ENCODE results near the gene HECW1.
"Not testable (repeated sequence)": the region's sequence is repeated elsewhere in the genome, so short reads cannot be mapped to it uniquely, and the experiment has no call there.

The HECW1 gene

DNA sequence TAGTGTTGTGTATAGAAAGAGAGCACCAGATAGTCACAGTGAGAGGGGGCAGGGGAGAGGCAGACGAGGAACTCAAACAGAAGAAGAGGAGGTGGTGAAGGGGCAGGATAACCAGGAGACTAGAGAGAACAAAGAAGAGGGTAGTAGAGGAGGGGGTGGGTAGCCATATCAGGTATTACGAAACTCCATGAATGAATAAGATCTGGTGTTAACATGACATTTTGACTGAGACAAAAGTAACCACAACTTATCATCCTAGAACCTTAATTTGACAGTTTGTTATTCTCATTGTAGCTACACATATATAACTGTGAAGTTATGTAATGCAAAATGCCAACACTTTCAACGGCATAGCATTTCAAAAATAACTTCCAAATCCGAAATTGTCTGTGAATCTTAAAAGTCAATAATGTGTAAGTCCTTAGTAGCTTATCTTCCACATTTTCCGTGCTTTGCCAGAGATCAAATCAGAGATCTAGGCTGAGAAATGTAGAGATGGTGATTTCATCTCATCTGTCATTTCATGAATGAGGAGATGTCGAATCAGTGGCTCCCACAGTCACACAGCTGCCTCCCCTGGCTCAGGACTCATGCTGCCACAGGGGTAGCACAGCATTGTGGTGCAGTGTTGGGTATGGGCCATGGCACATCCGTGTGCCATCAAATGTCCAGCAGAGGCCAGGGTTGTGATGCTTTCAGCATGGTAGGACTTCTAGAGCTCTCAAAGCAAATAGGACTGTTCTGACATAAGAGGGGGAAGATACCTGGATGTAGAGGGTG lies 202.1 kb downstream of the HECW1 start:
- no peak for DNase-seq

DNA sequence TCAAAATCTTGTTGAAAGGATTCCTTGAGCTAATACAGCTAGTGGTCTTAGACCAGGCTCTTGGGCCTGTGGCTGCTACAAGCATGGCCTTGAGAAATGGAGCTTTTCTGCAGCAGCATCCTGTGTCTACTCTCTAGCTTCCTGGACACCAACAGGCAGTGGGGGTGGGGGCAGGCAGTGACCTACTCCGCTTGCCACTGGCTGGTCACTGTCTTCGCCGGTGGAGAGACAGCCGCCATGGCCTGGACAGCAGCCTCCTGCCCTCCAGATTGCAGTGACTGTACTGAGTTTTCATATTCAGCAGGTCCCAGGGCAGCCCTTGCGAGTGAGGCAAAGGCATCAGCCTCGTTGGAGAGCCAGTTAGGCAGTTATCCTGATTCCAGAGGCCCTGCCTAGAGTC lies 204.6 kb downstream of the HECW1 start:
- DNase-seq = no peak

DNA sequence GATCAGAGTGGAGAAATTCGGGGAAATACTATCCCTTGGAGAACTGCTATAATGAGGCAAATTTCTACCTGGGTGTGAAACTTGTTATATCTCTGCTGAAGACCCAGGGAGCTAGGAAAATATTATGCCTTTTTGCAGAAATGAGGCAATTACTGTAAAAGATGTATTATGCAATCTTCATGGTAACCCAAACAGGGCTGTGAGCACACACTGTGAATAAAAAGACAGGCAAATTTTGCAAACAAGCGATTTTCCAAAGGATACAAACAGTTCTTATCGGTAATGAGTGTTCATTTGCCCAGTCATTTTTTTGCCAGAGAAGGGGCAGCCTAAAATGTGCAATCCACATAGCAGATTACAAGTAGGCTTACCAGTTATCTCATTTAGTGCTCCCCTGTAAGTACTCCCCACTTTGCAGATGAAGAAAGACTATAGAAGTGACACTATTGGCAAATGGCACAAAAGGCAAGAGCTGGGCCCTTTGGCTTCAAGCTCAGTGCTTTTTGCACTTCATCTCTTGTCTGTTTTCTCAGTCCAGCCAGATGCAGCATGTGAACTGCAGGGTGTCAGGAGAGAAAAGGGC lies 205.8 kb downstream of the HECW1 start:
- DNase-seq = no peak

DNA sequence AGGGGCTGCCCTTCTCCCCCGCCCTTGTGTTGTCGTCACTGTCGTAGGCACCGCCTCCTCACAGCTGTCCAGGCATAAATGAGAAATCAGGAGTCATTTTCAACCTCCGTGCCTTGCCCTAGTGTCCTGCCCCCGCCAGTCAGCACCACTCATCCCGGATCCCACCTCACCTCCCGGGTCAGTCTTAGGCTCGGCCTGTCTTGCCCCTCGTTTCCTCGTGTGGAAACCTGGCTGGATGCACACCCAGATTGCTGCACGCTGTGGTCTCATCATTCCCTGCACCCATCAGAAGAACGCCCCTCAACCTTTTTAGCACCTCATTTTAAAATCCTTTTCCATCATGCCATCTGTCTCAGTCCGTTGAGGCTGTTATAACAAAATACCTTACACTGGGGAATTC lies 213.1 kb downstream of the HECW1 start:
- no peak for DNase-seq

DNA sequence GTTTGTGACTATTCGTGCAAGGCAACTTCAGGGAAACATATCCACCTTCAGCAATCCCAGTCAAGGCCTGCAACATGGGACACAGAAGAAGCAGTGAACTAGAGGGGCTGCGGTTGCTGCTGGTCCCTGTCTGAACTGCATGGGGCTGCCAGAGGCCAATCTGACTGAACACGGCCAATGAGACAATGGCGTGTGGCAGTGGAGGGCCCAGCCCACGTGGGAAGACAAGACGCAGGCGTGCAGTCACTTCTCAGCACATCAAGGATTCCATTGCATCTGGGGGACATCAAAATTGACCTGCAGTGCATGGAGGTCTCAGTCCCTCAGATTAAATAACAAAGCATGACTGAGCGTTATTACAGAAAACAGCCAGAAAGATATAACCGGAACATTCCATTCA lies 215.9 kb downstream of the HECW1 start:
- no peak for DNase-seq

DNA sequence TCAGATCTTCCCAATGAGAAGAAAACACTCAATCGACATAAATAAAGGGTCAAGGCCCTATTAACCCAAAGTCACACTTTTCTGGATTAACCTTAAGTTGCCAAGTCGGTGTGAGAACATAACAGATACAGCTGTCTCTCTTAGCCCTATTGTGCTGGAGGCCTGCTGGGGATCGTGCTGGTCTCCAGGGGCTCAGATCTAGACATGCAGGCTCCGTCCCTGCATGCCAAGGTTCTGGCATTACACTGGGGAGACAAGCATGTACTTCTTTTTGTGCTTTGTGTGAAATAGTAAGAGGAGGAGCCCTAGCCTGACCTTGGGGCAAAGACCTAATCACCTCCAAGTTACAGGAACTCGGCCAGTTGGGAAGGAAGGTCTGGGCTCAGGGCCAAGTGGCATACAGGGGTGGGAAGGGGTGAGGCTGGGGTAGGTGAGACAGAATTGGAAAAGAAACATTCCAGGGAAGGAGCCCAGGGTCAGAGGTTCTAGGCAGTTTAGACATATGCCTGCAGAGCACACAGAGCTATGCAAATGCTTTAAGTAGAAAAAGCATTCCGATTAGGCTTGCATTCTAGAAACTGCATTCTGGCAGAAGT lies 216.4 kb downstream of the HECW1 start:
- DNase-seq = no peak

DNA sequence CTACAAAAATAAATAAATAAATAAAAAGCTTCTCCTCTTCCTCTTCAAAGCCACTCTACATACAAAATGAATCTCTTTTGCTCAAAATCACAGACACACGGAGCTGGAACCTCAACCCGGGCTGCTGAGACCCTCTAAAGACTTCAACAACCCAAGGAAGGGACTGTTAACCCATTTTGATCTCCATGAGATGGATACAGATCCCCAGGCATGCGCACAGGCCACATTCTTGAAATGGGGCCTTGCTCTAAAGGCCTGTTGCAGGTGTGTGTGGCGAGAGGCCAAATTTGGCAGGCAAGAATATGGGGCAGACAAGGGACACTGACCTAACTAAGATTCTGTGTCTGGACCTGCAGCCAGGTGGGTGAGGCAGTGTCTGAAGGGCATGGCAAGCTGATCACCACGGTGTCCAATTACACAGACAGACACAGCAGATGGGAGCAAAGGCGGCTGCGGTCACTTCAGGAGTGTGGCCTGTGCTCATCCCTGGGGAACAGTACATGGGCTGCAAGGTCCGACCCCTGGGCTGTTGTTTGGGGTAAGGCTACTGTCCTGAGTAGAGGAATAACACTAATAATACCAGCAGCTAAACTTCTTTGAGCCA lies 219.8 kb downstream of the HECW1 start:
- no peak for DNase-seq

DNA sequence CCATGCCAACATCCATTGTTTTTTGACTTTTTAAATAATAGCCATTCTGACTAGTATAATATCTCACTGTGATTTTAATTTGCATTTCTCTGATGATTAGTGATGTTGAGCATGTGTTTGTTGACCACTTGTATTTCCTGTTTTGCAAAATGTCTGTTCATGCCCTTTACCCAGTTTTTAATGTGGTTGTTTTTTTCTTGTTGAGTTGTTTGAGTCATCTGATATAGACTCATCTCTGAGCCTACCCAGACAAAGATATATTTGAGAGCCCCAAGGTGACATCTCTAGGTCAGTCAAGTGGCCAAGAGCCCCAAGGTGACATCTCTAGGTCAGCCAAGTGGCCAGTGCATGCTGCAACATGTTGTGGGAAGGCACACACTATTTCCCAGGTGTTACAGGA lies 224.7 kb downstream of the HECW1 start:
- DNase-seq = no peak

DNA sequence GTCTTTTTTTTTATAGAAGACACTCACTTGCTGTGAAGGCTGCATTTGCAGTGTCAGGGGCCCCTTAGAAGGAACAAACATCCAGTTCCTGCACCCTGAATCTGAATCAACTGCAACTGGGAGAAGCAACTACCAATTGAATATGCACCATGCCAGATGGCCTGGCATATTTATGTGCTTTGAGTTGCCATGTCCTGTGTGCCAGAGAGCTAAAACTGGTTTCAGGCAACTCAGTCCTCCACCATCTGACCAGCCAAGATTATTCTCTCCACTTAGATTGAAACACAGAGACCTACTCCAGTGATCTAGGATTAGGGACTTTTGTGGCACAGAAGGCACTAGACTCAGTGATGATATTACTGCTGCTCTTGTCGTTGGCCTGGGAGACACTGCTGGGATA lies 225.4 kb downstream of the HECW1 start:
- no peak for DNase-seq

GRCh38 chr7:43341132-43341531 lies 228.7 kb downstream of the HECW1 start:
- DNase-seq = no peak

DNA sequence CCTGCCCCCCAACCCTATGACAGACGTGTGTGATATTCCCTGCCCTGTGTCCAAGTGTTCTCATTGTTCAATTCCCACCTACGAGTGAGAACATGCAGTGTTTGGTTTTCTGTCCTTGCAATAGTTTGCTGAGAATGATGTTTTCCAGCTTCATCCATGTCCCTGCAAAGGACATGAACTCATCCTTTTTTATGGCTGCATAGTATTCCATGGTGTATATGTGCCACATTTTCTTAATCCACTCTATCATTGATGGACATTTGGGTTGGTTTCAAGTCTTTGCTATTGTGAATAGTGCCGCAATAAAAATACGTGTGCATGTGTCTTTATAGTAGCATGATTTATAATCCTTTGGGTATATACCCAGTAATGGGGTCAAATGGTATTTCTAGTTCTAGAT lies 231.0 kb downstream of the HECW1 start:
- not testable (repeated sequence) for DNase-seq

GRCh38 chr7:43345696-43346095 lies 233.2 kb downstream of the HECW1 start:
- not testable (repeated sequence) for DNase-seq

GRCh38 chr7:43351683-43352082 lies 239.2 kb downstream of the HECW1 start:
- DNase-seq = no peak

DNA sequence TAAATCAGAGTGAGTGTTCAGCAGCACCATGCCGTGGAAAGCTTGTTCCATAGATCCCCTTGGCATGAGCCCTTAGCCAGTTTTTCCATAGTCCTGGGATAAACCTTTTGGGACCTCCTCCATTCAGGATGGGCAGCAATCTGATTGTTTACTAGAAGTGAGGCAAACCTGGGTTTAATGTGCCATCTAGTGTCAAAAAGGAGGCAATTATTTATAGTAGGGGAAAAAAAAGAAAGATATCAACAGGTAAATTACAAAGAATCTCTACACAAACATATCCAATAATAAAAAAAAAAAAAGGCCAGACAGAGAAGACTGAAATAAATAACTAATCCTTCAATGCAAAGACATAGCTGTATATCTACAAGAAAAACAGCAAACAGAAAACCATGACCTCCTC lies 241.5 kb downstream of the HECW1 start:
- DNase-seq = no peak

DNA sequence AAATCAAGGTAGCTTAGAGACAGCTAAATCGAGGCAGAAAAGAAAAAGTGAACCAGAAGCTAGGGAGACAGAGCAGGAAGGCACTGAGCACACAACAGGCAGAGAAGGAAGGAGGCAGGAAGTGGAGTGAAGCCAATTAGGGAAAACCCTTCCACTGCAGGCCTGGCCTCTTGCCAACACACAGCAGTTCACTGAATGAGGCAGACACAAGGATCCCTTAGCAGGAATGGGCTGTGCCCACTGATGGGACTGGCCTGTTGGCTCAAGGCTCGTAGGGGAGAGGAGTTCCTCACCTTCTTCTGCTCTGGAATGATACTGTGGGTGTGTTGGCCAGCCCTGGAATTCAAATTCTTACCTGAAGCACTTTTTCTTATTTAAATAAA lies 250.2 kb downstream of the HECW1 start:
- DNase-seq = no peak

DNA sequence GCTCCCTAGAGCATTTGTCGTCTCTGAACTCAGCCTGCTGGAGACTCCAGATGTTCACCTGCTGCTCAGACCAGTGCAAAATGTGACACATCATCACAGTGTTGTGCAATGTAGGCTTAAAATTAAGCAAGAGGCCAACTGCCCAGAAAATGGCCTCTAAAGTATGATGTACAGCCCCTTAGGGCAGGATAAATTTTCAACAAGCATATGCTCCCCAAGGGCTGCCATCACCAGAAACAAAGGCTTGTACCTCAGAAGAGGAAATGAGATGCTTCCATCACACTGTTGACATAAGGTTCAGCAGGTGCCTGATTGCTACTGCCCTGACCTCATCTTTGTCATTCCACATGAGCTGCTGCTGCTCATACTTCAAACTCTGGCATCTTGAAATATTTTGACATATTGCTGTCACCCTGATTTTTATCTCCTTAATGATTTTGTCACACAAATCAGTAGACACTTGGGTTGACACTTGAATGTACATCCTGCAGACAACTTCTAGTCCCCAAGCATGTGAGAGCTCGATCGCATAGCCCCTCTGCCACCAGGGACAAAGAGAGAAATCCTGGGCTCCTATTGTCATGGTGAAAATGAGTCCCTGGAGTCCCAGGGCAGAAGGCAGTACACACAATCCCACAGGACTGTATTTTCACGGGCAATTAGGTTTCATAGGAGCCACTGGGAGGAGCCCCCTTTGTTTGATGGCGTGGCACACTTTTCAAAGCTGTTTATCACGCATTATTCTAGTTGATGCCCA lies 250.8 kb downstream of the HECW1 start:
- DNase-seq = no peak

GRCh38 chr7:43364391-43364790 lies 251.9 kb downstream of the HECW1 start:
- no peak for DNase-seq

- no peak for DNase-seq
These were observed 260.4 kb downstream of the HECW1 start for GRCh38 chr7:43372676-43373355.

GRCh38 chr7:43377196-43377960 lies 264.9 kb downstream of the HECW1 start:
- DNase-seq = no peak

- DNase-seq = no peak
These were observed 266.8 kb downstream of the HECW1 start for GRCh38 chr7:43379210-43379609.

- no peak for DNase-seq
These were observed 272.3 kb downstream of the HECW1 start for GRCh38 chr7:43384616-43385308.
